ENCODE measurements around the gene TRIM52. TPM values are rescaled to one million over a fixed set of nuclear protein-coding genes. Genes with fewer than 3 reads are reported as not detected.
A peak's percentile ranks its signal among the peaks of the same experiment; 100 is the strongest.
"Not testable (repeated sequence)": the region's sequence is repeated elsewhere in the genome, so short reads cannot be mapped to it uniquely, and the experiment has no call there.

Gene TRIM52
- total RNA-seq, 1 experiment from 2014 or later = 7.8 TPM

GRCh38 chr5:181211208-181211607 is 49.7 kb downstream of the TRIM52 start:
- peaks cover 21% of the 10 kb centered on the region for H3K27me3 Mint-ChIP-seq (ENCODE audit: low read depth)
- POLR2A ChIA-PET = no interaction called here

GRCh38 chr5:181210698-181211097 is 50.2 kb downstream of the TRIM52 start:
- POLR2A ChIA-PET, H3K4me3 Mint-ChIP-seq, H3K9me3 Mint-ChIP-seq, CTCF ChIA-PET, H3K36me3 Mint-ChIP-seq, ATAC-seq, H3K27ac Mint-ChIP-seq: not testable (repeated sequence)
- peaks cover 22% of the 10 kb centered on the region for H3K27me3 Mint-ChIP-seq (ENCODE audit: low read depth)
- peak; percentile 30 for DNase-seq (ENCODE audit: low spot score)
- peaks cover 17% of the 10 kb centered on the region for H3K4me1 Mint-ChIP-seq

More at GRCh38 chr5:181211208-181211607, 49.7 kb downstream of the TRIM52 start:
- no peak for TF ChIP-seq FOXP1 (CRISPR knock-in tag; IDR thresholded peaks at IDR 0.05; ENCODE audit: borderline replicate concordance)
- no peak for TF ChIP-seq CREB1 (CRISPR knock-in tag; IDR thresholded peaks at IDR 0.05)
- TF ChIP-seq ZNF423 (CRISPR knock-in tag; IDR thresholded peaks at IDR 0.05) = no peak
- TF ChIP-seq ZNF425 (CRISPR knock-in tag; conservative IDR thresholded peaks at IDR 0.05) = no peak
- TF ChIP-seq GABPB1 (CRISPR knock-in tag; IDR thresholded peaks at IDR 0.05) = no peak
- TF ChIP-seq SP1 (CRISPR knock-in tag; conservative IDR thresholded peaks at IDR 0.05) = no peak
- no peak for TF ChIP-seq MLX (CRISPR knock-in tag; IDR thresholded peaks at IDR 0.05)
- no peak for TF ChIP-seq IRF2 (CRISPR knock-in tag; IDR thresholded peaks at IDR 0.05; ENCODE audit: borderline replicate concordance, low read depth)
- DNase-seq (ENCODE audit: low spot score) (peak; percentile 26), ATAC-seq (no peak)
- Mint-ChIP-seq H3K4me1 (peaks cover 15% of the 10 kb centered on the region), H3K27ac (no peak overlapping the region), H3K4me3 (no peak overlapping the region), H3K9me3 (no peaks in the 10 kb centered on the region), H3K36me3 (peaks cover 6% of the 10 kb centered on the region; the same call in 1 of the 2 replicates)
- CTCF ChIA-PET = no interaction called here

- POLR2A ChIA-PET; ATAC-seq; H3K27ac Mint-ChIP-seq; H3K9me3 Mint-ChIP-seq; H3K4me3 Mint-ChIP-seq; H3K36me3 Mint-ChIP-seq; DNase-seq (ENCODE audit: low spot score): not testable (repeated sequence)
- Mint-ChIP-seq H3K27me3 (ENCODE audit: low read depth) (peaks cover 27% of the 10 kb centered on the region), H3K4me1 (peaks cover 18% of the 10 kb centered on the region)
- CTCF ChIA-PET = interaction anchor here (0.7 kb wide), 1 partner anchor 122 kb away, joined by 3 read pairs; no protein-coding TSS in a partner anchor
Observed at GRCh38 chr5:181210148-181210547, 50.8 kb downstream of the TRIM52 start.

GRCh38 chr5:181209006-181209405 is 51.9 kb downstream of the TRIM52 start:
- ATAC-seq; H3K4me3 Mint-ChIP-seq; H3K9me3 Mint-ChIP-seq; POLR2A ChIA-PET; CTCF ChIA-PET; H3K36me3 Mint-ChIP-seq; DNase-seq (ENCODE audit: low spot score); H3K27ac Mint-ChIP-seq: not testable (repeated sequence)
- peaks cover 18% of the 10 kb centered on the region for H3K4me1 Mint-ChIP-seq
- H3K27me3 Mint-ChIP-seq (ENCODE audit: low read depth) = peaks cover 36% of the 10 kb centered on the region

GRCh38 chr5:181207960-181208253 is 53.0 kb downstream of the TRIM52 start:
- CTCF ChIA-PET = interaction anchor here (0.7 to 4.6 kb wide), 6 partner anchors 12 to 70 kb away, joined by 3 to 42 read pairs (median 6); partner anchors contain the start of gene TRIM41
- Mint-ChIP-seq H3K27me3 (ENCODE audit: low read depth) (peaks cover 43% of the 10 kb centered on the region), H3K9me3 (no peaks in the 10 kb centered on the region), H3K4me1 (peaks cover 20% of the 10 kb centered on the region), H3K4me3 (peak overlapping the region; percentile 94), H3K36me3 (peaks cover 6% of the 10 kb centered on the region; the same call in 1 of the 2 replicates), H3K27ac (no peak overlapping the region)
- POLR2A ChIA-PET = interaction anchor here (0.7 to 1.8 kb wide), 4 partner anchors 15 to 36 kb away, joined by 4 to 11 read pairs (median 6); partner anchors contain the start of genes RACK1 and TRIM41
- DNase-seq (ENCODE audit: low spot score) (no peak), ATAC-seq (no peak)
- TF ChIP-seq EMX1 (CRISPR knock-in tag; IDR thresholded peaks at IDR 0.05) = 0 out of 2 replicates have a peak, but pooled peaks have one; percentile 69
- no peak for TF ChIP-seq IRF2 (CRISPR knock-in tag; IDR thresholded peaks at IDR 0.05; ENCODE audit: borderline replicate concordance, low read depth)
- 0 out of 2 replicates have a peak, but pooled peaks have one; percentile 71 for TF ChIP-seq ERG (CRISPR knock-in tag; IDR thresholded peaks at IDR 0.05)
- TF ChIP-seq NFE2L1 (CRISPR knock-in tag; IDR thresholded peaks at IDR 0.05) = no peak
- TF ChIP-seq CDX4 (CRISPR knock-in tag; IDR thresholded peaks at IDR 0.05; ENCODE audit: borderline replicate concordance) = 0 out of 2 replicates have a peak, but pooled peaks have one; percentile 58
- TF ChIP-seq ZNF425 (CRISPR knock-in tag; conservative IDR thresholded peaks at IDR 0.05) = peak; percentile 74; the same call in 1 of the 2 replicates
